MCF 10A (cell line): ENCODE data around the gene BAG5. TPM values are rescaled to one million over a fixed set of nuclear protein-coding genes. Genes with fewer than 3 reads are reported as not detected.

Experiments
- BruUV-seq: library from RNA; stranded (reverse); fragments of 400-500 nt; replicated peaks from 2 replicates; lab custom pipeline; 2021; lab: Mats Ljungman, UMichigan
- CTCF ChIA-PET: fragments of 300-600 bp; sonication (Branson Sonifier 250); formaldehyde crosslinking; extraction: SDS; loops from one replicate; lab custom pipeline; 2021; ENCODE audit warnings: antibody characterized with exemption, inconsistent platforms; lab: Yijun Ruan, JAX
- POLR2A ChIA-PET: fragments of 300-600, 350-650 bp; sonication (Branson Sonifier 250); formaldehyde crosslinking; extraction: SDS; loops from one replicate; lab custom pipeline; 2020; ENCODE audit warnings: antibody characterized with exemption, inconsistent platforms; lab: Yijun Ruan, JAX
- DNase-seq: peaks from one replicate; pipeline ENCODE4 v3.0.0-alpha.2; 2018; ENCODE audit not compliant: unreplicated experiment
- H3K27ac Mint-ChIP-seq: one replicate; pipeline ENCODE4 v1.8.0; 2022; ENCODE audit warnings: mild to moderate bottlenecking, low read depth, mixed read lengths; ENCODE audit not compliant: unreplicated experiment
- H3K27me3 Mint-ChIP-seq: one replicate; pipeline ENCODE4 v1.8.0; 2022; ENCODE audit warnings: mixed read lengths; ENCODE audit not compliant: insufficient read depth, unreplicated experiment
- H3K36me3 Mint-ChIP-seq: one replicate; pipeline ENCODE4 v1.8.0; 2022; ENCODE audit warnings: mild to moderate bottlenecking, moderate library complexity, mixed read lengths; ENCODE audit not compliant: insufficient read depth, unreplicated experiment
- H3K4me1 Mint-ChIP-seq: one replicate; pipeline ENCODE4 v1.8.0; 2022; ENCODE audit warnings: mixed read lengths; ENCODE audit not compliant: insufficient read depth, unreplicated experiment
- H3K4me3 Mint-ChIP-seq: one replicate; pipeline ENCODE4 v1.8.0; 2022; ENCODE audit warnings: mild to moderate bottlenecking, moderate library complexity, mixed read lengths; ENCODE audit not compliant: unreplicated experiment
- H3K9me3 Mint-ChIP-seq: one replicate; pipeline ENCODE4 v1.8.0; 2022; ENCODE audit warnings: mixed read lengths; ENCODE audit not compliant: unreplicated experiment
- CTCF ChIP-seq: fragments of 200-600 bp; IDR thresholded peaks from one replicate; pipeline ENCODE4 v1.8.0; 2022; ENCODE audit warnings: antibody characterized with exemption, mild to moderate bottlenecking; ENCODE audit not compliant: unreplicated experiment
- intact Hi-C: fragments of 100-400 bp; cut with micrococcal nuclease; formaldehyde crosslinking; loops from 2 replicates; pipeline ENCODE4 v1.14.1; 2022
- total RNA-seq: library from RNA; stranded (reverse); gene quantifications from 2 replicates; pipeline ENCODE4 v1.2.3, GENCODE V29; 2022

The BAG5 gene
- total RNA-seq, 1 experiment from 2014 or later = 30.9 TPM

GRCh38 chr14:103550451-103551337 lies 11.8 kb downstream of the BAG5 start:
- TF ChIP-seq CTCF = no peak
- Mint-ChIP-seq H3K27me3 (no peaks in the 10 kb centered on the region), H3K27ac (no peak overlapping the region), H3K4me1 (peaks cover 23% of the 10 kb centered on the region), H3K4me3 (no peak overlapping the region), H3K36me3 (peaks cover 23% of the 10 kb centered on the region), H3K9me3 (no peaks in the 10 kb centered on the region)
- POLR2A ChIA-PET = interaction anchor here (0.7 to 4.2 kb wide), 5 partner anchors 9 to 21 kb away, joined by 3 to 65 read pairs (median 14); partner anchors contain the start of genes BAG5, COA8 and TRMT61A
- CTCF ChIA-PET = interaction anchor here (0.6 to 10.7 kb wide), 4 partner anchors 32 to 317 kb away, joined by 3 to 126 read pairs (median 4); no protein-coding TSS in a partner anchor
- DNase-seq = no peak
- intact Hi-C loops = no loop called here
- BruUV-seq = no TSS peak

GRCh38 chr14:103549361-103550311 lies 12.8 kb downstream of the BAG5 start:
- no peak for DNase-seq
- no peak overlapping the region for H3K4me3 Mint-ChIP-seq
- peaks cover 17% of the 10 kb centered on the region for H3K4me1 Mint-ChIP-seq
- no peak for TF ChIP-seq CTCF
- intact Hi-C loops = no loop called here
- no TSS peak for BruUV-seq
- H3K27ac Mint-ChIP-seq = no peak overlapping the region
- no peaks in the 10 kb centered on the region for H3K27me3 Mint-ChIP-seq
- H3K36me3 Mint-ChIP-seq = peaks cover 12% of the 10 kb centered on the region
- ChIA-PET CTCF (interaction anchor here (0.6 to 10.7 kb wide), 6 partner anchors 9 to 605 kb away, joined by 3 to 126 read pairs (median 4); no protein-coding TSS in a partner anchor), POLR2A (interaction anchor here (0.6 to 4.2 kb wide), 4 partner anchors 9 to 1584 kb away, joined by 3 to 65 read pairs (median 4); partner anchors contain the start of genes BAG5 and COA8)
- H3K9me3 Mint-ChIP-seq = no peaks in the 10 kb centered on the region

- CTCF ChIA-PET = interaction anchor here (0.6 to 10.7 kb wide), 8 partner anchors 10 to 606 kb away, joined by 3 to 126 read pairs (median 4); partner anchors contain the start of gene TRMT61A
- POLR2A ChIA-PET = no interaction called here
These were observed 13.8 kb downstream of the BAG5 start for GRCh38 chr14:103548463-103549351.

More at GRCh38 chr14:103548463-103549351, 13.8 kb downstream of the BAG5 start:
- no peak for TF ChIP-seq CTCF
- no peak overlapping the region for H3K4me3 Mint-ChIP-seq
- intact Hi-C loops = no loop called here
- H3K36me3 Mint-ChIP-seq = peaks cover 8% of the 10 kb centered on the region
- H3K27ac Mint-ChIP-seq = no peak overlapping the region
- no peaks in the 10 kb centered on the region for H3K9me3 Mint-ChIP-seq
- no peak for DNase-seq
- H3K4me1 Mint-ChIP-seq = peaks cover 17% of the 10 kb centered on the region
- BruUV-seq = no TSS peak
- no peaks in the 10 kb centered on the region for H3K27me3 Mint-ChIP-seq
